Kidney (tissue), 14 donors: ENCODE measurements around the gene PSMC3. TPM values are rescaled to one million over a fixed set of nuclear protein-coding genes. Genes with fewer than 3 reads are reported as not detected.

Experiments
- DNase-seq, 5 donors: peaks; one replicate each; pipeline ENCODE4 v3.0.0-alpha.2; 2013 to 2020
- FAIRE-seq: peaks from 2 replicates; lab custom pipeline; 2012; peaks lifted over from hg19 to GRCh38; lab: Jason Lieb, UNC
- H3K27ac ChIP-seq, 2 donors: one replicate each; pipeline ENCODE4 v1.7.0; 2013; ENCODE audit warnings: low read depth in 2 of 2, low read length in 2 of 2, inconsistent platforms in 1 of 2
- H3K27me3 ChIP-seq: one replicate; pipeline ENCODE4 v1.7.1; 2013; ENCODE audit warnings: low read length, inconsistent platforms; ENCODE audit not compliant: control insufficient read depth, insufficient read depth
- H3K36me3 ChIP-seq, 3 donors: one replicate each; pipeline versions ENCODE4 v1.7.0 to v1.7.1; 2013; ENCODE audit warnings: low read length in 3 of 3, control low read depth in 1 of 3, inconsistent platforms in 1 of 3; ENCODE audit not compliant: insufficient read depth in 3 of 3, control insufficient read depth in 2 of 3
- H3K4me1 ChIP-seq, 3 donors: one replicate each; pipeline versions ENCODE4 v1.7.0 to v1.7.1; 2013; ENCODE audit warnings: low read length in 3 of 3, inconsistent platforms in 1 of 3, low read depth in 1 of 3; ENCODE audit not compliant: control insufficient read depth in 2 of 3, insufficient read depth in 2 of 3
- H3K4me3 ChIP-seq, 3 donors: one replicate each; pipeline versions ENCODE4 v1.7.0 to v1.8.1; 2013; ENCODE audit warnings: low read length in 3 of 3, control low read depth in 1 of 3, inconsistent platforms in 1 of 3
- H3K9ac ChIP-seq, 3 donors: one replicate each; pipeline versions ENCODE4 v1.7.0 to v1.7.1; 2013; ENCODE audit warnings: low read length in 3 of 3, control low read depth in 1 of 3, inconsistent platforms in 1 of 3
- H3K9me3 ChIP-seq, 3 donors: one replicate each; pipeline versions ENCODE4 v1.7.0 to v1.7.1; 2013; ENCODE audit warnings: low read length in 3 of 3, control low read depth in 1 of 3, inconsistent platforms in 1 of 3; ENCODE audit not compliant: control insufficient read depth in 2 of 3, insufficient read depth in 1 of 3
- CTCF ChIP-seq: IDR thresholded peaks from 3 replicates; pipeline ENCODE4 v1.5.1; 2012; ENCODE audit warnings: mild to moderate bottlenecking, moderate library complexity, borderline replicate concordance; ENCODE audit not compliant: insufficient read depth; ENCODE audit errors: extremely low read depth
- intact Hi-C: fragments of 100-400 bp; cut with DNase I; formaldehyde crosslinking; loops from one replicate; pipeline ENCODE4 v1.11.1; 2022
- microRNA-seq: library from miRNA; unstranded; fragments of <30 nt; microRNA quantifications from one replicate; pipeline ENCODE4 v1.2.0, GENCODE V29; 2020
- polyA plus RNA-seq: library from polyadenylated mRNA; stranded (reverse); fragments of 350-450 nt; fragmentation: Illumina TruSeq; extraction: RNeasy Lipid Tissue Mini Kit (QIAGEN cat#74804); gene quantifications from one replicate; pipeline ENCODE4 v1.2.3, GENCODE V29; 2014; ENCODE audit warnings: low read depth, low replicate concordance; ENCODE audit not compliant: insufficient read depth
- total RNA-seq: library from RNA; stranded (reverse); fragmentation: NEBNext Ultra II Directional; extraction: Animal tissue kit (Norgen Biotek cat#: 25700); gene quantifications from one replicate; pipeline ENCODE4 v1.2.1, GENCODE V29; 2021
- donor health status: control.
- donor health status: control.
- donor health status: control.
- donor health status: control.
- donor health status: control.
- donor health status: DM: yes; HTN: yes; CAD: no.
- donor health status: Normal renal cell carcinoma (clear cell type).

The PSMC3 gene
- total and polyA plus RNA-seq, 2 donors from 2014 or later, result 103 to 171 TPM

GRCh38 chr11:47369676-47370075 is 56.6 kb downstream of the PSMC3 start:
- Histone ChIP-seq H3K36me3 (no peaks in the 10 kb centered on the region), H3K9me3 (no peaks in the 10 kb centered on the region), H3K27ac (no peak overlapping the region), H3K27me3 (no peaks in the 10 kb centered on the region), H3K9ac (no peak overlapping the region), H3K4me1 (no peaks in the 10 kb centered on the region), H3K4me3 (no peak overlapping the region)
- TF ChIP-seq CTCF, result no peak
- DNase-seq, result no peak
- FAIRE-seq, result no peak
- intact Hi-C loops, result loop anchor here (10.0 kb wide), 1 partner anchor 85 kb away; no protein-coding TSS in a partner anchor

Small RNAs within 50 kb of the gene (microRNA-seq; reads per million reads assigned to microRNA genes)
- gene MIR4487, result not detected

Other genes starting within 250 kb of the PSMC3 start
- gene ARFGAP2, start 249.6 kb downstream of the PSMC3 start, total RNA-seq, result 87.5 TPM
- gene ARFGAP2, start 249.6 kb downstream of the PSMC3 start, polyA plus RNA-seq, result 59.3 TPM
- gene PACSIN3, start 240.0 kb downstream of the PSMC3 start, total RNA-seq, result 15.1 TPM
- gene PACSIN3, start 240.0 kb downstream of the PSMC3 start, polyA plus RNA-seq, result 28.5 TPM
- 29.0 TPM for gene DDB2, start 211.5 kb downstream of the PSMC3 start, total RNA-seq
- 14.9 TPM for gene DDB2, start 211.5 kb downstream of the PSMC3 start, polyA plus RNA-seq
- gene ACP2, start 177.6 kb downstream of the PSMC3 start, total RNA-seq, result 45.1 TPM
- gene ACP2, start 177.6 kb downstream of the PSMC3 start, polyA plus RNA-seq, result 72.7 TPM
- gene NR1H3, start 168.4 kb downstream of the PSMC3 start, total RNA-seq, result 27.9 TPM
- gene NR1H3, start 168.4 kb downstream of the PSMC3 start, polyA plus RNA-seq, result 73.8 TPM
- gene MADD, start 156.3 kb downstream of the PSMC3 start, total RNA-seq, result 39.2 TPM
- 19.0 TPM for gene MADD, start 156.3 kb downstream of the PSMC3 start, polyA plus RNA-seq
- gene MYBPC3, start 73.7 kb downstream of the PSMC3 start, total RNA-seq, result 0.19 TPM
- gene MYBPC3, start 73.7 kb downstream of the PSMC3 start, polyA plus RNA-seq, result 0.52 TPM
- 39.8 TPM for gene SPI1, start 47.9 kb downstream of the PSMC3 start, total RNA-seq
- gene SPI1, start 47.9 kb downstream of the PSMC3 start, polyA plus RNA-seq, result 7.3 TPM
- gene SLC39A13, start 17.8 kb downstream of the PSMC3 start, total RNA-seq, result 80.6 TPM
- 93.2 TPM for gene SLC39A13, start 17.8 kb downstream of the PSMC3 start, polyA plus RNA-seq
- 0.41 TPM for gene RAPSN, start 22.7 kb upstream of the PSMC3 start, total RNA-seq
- gene RAPSN, start 22.7 kb upstream of the PSMC3 start, polyA plus RNA-seq, result 0.28 TPM
- 115 TPM for gene CELF1, start 126.7 kb upstream of the PSMC3 start, total RNA-seq
- 30.8 TPM for gene CELF1, start 126.7 kb upstream of the PSMC3 start, polyA plus RNA-seq
- gene PTPMT1, start 139.2 kb upstream of the PSMC3 start, total RNA-seq, result 34.6 TPM
- gene PTPMT1, start 139.2 kb upstream of the PSMC3 start, polyA plus RNA-seq, result 90.3 TPM
- gene KBTBD4, start 152.5 kb upstream of the PSMC3 start, total RNA-seq, result 20.1 TPM
- 16.7 TPM for gene KBTBD4, start 152.5 kb upstream of the PSMC3 start, polyA plus RNA-seq
- 85.8 TPM for gene NDUFS3, start 152.6 kb upstream of the PSMC3 start, total RNA-seq
- gene NDUFS3, start 152.6 kb upstream of the PSMC3 start, polyA plus RNA-seq, result 368 TPM
- not detected for gene FAM180B, start 160.2 kb upstream of the PSMC3 start, total RNA-seq
- not detected for gene FAM180B, start 160.2 kb upstream of the PSMC3 start, polyA plus RNA-seq
- gene C1QTNF4, start 168.0 kb upstream of the PSMC3 start, total RNA-seq, result 0.25 TPM
- gene C1QTNF4, start 168.0 kb upstream of the PSMC3 start, polyA plus RNA-seq, result 0.62 TPM
- gene MTCH2, start 216.1 kb upstream of the PSMC3 start, total RNA-seq, result 85.3 TPM
- gene MTCH2, start 216.1 kb upstream of the PSMC3 start, polyA plus RNA-seq, result 201 TPM